Measurements from ENCODE around the gene KIAA1217.
"Not testable (repeated sequence)": the region's sequence is repeated elsewhere in the genome, so short reads cannot be mapped to it uniquely, and the experiment has no call there.

Gene KIAA1217

DNA sequence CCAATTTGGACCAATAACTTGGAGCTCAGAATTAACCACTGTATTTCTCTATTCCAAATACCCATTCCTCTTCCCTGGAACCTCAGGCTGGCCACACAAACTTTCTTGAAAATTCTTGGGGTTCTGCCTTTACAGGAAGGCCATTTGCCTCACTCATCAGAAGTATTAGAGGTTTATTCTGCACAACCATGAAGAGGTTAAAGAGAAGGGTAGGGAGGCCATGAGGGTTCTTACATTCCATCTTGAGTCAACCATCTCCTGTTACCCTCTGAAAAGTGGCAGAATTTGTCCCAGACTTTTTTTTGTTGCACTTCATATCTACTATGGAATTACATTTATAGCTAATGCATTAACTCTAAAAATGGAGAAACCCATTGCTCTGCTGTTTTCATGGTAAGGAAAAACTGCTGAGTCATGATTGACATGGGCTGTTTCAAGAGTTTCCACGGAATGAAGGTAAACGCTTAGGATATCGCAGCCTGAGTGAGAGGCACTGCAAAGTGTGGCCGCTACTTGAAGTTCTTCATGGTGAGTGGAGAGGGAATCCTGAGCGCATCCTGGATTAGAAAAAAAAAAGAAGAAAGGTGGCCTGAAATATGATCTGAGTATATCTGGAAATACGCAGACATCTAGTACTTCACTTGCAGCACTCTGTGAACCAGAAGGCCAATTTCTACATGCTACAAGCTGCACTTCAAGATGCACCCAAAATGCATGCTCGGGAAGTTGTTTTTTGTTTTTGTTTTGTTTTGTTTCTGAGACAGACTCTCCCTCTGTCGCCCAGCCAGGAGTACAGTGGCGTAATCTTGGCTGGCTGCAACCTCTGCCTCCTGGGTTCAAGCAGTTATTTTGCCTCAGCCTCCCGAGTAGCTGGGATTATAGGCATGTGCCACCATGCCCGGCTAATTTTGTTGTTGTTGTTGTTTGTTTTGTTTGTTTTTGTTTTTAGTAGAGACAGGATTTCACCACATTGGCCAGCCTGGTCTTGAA, 83.7 kb downstream of the KIAA1217 start:
- DNase-seq = no peak

- no peak for DNase-seq
Observed at GRCh38 chr10:24299578-24300260, 90.8 kb downstream of the KIAA1217 start.

- DNase-seq = no peak
Observed at GRCh38 chr10:24303522-24304310, 94.8 kb downstream of the KIAA1217 start.

DNA sequence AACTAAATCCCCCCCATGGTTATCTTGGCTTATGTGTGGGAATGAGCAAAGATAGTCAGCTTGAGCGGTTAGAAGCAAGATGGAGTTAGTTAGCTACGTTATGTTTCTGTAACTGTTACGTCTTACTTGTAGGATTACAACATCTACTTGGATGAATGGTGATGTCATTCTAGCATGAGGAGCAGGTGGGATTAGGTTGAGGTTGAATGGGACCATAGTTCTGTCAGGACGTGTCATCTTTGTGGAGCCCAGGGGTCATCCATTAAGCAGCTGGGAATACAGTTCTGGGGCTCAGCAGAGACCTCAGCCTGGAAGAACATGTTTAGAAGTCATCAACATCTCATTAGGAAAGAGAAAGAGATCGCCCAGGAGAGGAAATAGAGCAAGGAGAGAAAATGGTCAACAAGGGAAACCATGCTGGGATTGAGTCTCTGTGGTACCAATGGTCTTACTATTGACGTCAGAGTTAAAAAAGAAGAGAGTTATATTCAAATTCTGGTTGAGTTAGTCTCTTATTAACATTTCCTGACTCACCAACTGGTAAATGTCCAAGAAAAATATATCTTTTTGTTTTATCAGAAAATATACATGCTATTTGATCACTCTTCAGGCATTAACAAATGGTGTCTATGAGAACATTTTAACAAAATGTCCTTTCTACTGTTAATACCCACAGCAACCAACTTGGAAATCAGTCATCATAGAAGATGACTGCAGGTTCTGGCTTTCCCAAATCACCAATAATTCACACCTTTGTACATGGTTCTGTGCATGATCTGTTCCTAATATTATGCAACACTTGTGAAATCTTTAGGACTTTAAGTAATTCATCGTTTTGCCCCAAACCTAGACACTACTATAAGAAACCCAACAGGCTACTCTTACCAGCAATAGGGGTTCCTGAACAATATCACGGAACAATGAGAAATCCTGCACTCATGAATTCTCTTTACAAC, 96.9 kb downstream of the KIAA1217 start:
- DNase-seq = no peak

- DNase-seq = no peak
Observed at GRCh38 chr10:24306507-24306875, 97.6 kb downstream of the KIAA1217 start.

- no peak for DNase-seq
Observed at GRCh38 chr10:24307116-24307515, 98.2 kb downstream of the KIAA1217 start.

DNA sequence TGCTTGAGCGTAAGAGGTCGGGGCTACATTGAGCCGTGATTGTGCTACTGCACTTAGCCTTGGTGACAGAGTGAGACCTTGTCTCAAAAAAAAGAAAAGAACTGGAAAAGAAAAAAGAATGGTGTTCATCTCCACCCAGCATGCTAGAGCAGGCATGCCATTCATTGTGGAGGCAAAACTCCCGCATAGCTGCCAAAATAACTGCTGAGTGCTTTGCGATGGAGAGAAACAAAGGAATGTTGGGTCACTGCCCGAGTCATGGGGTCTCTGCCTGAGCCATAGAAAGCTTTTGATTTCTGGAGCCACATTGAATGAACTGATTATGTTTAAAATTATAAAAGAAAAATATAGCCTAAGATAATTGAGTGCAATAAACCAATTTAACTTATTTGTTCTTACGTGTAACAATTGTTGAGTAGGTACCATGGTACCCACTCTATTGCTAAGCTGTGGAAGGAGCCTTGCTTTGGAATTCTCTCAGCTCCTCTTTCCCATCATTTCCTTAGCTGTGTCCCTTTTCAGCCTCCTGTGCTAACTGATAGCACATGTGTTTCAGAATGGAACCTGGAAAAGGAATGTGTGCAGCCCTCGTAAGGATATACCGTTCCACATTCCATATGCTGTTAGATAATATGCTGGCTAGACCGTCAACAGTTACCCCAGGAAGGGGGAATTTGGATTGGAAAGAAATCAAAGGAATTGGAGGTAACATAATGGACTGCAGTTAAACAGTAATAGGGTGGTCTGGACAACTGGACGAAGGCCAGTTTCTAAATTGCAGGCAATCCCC, 99.0 kb downstream of the KIAA1217 start:
- no peak for DNase-seq

GRCh38 chr10:24310104-24310503, 101.2 kb downstream of the KIAA1217 start:
- DNase-seq = no peak

GRCh38 chr10:24311888-24312287, 103.0 kb downstream of the KIAA1217 start:
- DNase-seq = no peak

GRCh38 chr10:24313283-24313682, 104.3 kb downstream of the KIAA1217 start:
- no peak for DNase-seq

DNA sequence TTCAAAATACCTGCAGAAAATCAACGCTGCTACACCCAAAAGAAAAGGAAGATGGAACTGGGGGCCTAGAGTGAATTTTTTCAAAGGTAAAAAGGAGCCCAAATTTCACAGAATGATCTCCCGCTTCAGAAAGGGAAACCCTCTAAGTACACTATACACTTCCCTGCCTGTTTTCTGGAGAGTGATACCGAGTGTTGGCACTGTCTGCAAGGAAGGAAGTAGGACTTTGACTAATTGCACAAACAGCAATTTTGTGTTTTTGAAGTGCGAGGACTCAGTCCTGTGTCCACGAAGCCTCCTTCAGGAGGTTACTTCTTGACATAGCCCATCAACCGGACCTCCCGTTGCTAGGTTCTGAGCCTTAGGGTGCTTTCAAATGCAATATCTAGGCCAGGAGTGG, 106.3 kb downstream of the KIAA1217 start:
- DNase-seq = no peak

DNA sequence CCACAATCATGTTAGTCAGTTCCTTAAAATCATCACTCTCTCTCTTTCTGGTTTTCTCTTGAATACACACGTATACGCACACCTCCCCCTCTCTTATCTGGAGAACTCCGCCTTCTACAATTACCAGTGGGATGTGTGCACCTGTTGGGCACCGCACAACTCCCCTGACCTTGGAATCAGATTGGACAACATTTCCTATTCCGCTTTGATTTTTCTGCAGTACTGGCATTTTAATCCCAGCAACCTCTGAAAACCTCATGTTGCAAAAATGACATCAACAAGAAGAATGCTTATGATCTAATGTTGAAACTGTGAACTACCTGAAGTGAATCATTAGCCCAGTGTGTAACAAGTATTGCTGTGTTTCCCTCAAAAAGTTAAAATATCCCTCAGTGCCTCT, 109.6 kb downstream of the KIAA1217 start:
- no peak for DNase-seq

DNA sequence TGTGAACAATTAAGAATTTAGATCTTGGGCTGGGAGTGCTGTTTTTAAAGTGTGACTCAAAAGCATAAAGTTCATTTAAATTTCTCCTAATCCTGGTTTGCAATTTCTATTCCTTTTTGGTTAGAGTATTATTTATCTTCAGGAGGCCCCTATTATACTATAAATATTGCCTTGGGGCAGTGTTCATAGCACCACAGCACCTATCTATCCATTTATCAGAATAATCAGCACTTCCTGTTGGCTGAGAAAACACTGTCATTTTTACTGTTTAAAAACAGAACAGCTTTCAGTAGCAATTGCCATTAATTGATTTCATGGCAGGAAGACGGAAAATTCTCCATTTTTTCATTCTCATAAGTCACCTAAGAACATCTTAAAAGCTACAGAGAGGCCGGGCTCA, 111.4 kb downstream of the KIAA1217 start:
- DNase-seq = no peak

- DNase-seq = peak; percentile 5
Observed at GRCh38 chr10:24324651-24325050, 115.7 kb downstream of the KIAA1217 start.

DNA sequence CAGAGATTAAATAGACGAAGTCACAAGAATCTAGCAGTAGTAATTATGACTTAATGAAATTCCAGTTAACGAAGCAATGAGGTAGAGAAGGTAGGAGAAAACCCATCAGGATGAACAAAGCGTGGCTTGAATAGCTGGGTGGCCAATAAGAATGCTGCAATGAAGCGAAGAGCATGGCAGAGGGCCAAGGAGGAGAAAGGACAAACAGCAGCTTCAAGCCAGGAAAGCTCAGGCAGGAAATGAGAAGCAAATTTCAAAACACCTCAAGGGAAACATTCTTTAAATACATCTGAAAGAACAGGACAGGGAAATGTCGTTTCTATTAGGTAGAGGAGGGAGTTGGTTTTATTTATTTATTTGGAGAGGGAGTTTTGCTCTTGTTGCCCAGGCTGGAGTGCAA, 122.5 kb downstream of the KIAA1217 start:
- DNase-seq = no peak

DNA sequence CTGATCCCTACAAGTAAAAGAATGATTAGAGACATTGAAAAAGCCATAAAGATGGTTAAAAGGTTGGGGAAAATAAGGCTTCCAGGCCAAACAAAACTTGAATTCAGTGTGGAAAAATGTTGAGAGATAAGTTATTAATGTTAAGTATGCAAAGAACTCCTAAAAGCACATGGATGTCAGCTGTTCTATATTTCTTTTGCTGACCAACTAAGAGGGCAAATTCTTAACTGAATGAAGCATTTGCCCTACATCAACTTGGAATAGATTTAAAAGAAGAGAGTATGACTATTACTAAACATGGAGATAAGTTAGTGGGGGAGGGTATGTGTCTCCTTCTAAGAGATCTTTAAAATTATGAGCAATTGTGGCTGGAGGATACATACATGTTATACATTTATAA, 124.8 kb downstream of the KIAA1217 start:
- no peak for DNase-seq

GRCh38 chr10:24334279-24334939, 125.5 kb downstream of the KIAA1217 start:
- no peak for DNase-seq

GRCh38 chr10:24337723-24338122, 128.8 kb downstream of the KIAA1217 start:
- DNase-seq = not testable (repeated sequence)

DNA sequence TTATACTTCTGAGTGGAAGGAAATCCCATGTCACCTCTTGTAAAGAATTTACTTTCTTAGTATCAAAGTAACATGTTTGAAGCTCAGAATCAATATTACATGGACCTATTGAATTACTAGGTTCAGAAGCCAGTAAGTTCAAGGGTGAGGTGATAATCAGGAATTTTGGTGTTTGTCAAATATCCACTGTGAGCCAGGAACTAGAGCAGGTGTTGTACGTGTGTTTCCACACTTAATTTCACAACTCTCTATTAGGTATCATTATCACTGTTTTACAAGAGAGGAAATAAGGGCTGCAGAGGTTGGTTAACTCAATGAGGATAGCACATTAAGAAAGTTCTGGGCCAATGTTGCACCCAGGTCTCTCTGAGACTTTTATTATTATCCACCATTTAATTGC, 130.4 kb downstream of the KIAA1217 start:
- DNase-seq = no peak

DNA sequence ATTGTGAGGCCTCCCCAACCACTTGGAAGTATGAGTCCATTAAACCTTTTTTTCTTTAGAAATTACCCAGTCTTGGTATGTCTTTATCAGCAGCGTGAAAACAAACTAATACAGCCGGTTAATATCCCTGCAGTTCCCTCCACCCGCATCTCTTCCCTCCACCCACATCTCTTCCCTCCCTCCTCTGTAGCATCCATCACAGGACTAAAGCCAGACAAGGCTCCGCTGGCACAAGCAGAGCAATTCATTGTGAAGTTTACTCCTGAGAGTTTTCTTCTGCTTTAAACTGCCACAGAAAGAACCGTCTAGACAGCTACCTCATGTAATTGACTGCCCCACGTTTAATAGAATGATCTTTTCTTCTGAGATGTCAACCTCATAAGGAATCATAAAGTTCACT, 131.5 kb downstream of the KIAA1217 start:
- DNase-seq = no peak

GRCh38 chr10:24340883-24341282, 131.9 kb downstream of the KIAA1217 start:
- DNase-seq = no peak
